Measurements from ENCODE around the gene TCOF1.

GRCh38 chr5:150353032-150353675 lies 4.3 kb upstream of the TCOF1 start:
- TF ChIP-seq CTCF (IDR thresholded peaks at IDR 0.05) (no peak), EP300 (IDR thresholded peaks at IDR 0.05) (no peak), POLR2A (IDR thresholded peaks at IDR 0.05) (no peak), POLR2AphosphoS5 (IDR thresholded peaks at IDR 0.05) (no peak)
